ENCODE measurements around the gene SLC35B2.
"Not testable (repeated sequence)": the region's sequence is repeated elsewhere in the genome, so short reads cannot be mapped to it uniquely, and the experiment has no call there.

Gene SLC35B2

GRCh38 chr6:44233567-44234100, 23.7 kb downstream of the SLC35B2 start:
- DNase-seq, result no peak

DNA sequence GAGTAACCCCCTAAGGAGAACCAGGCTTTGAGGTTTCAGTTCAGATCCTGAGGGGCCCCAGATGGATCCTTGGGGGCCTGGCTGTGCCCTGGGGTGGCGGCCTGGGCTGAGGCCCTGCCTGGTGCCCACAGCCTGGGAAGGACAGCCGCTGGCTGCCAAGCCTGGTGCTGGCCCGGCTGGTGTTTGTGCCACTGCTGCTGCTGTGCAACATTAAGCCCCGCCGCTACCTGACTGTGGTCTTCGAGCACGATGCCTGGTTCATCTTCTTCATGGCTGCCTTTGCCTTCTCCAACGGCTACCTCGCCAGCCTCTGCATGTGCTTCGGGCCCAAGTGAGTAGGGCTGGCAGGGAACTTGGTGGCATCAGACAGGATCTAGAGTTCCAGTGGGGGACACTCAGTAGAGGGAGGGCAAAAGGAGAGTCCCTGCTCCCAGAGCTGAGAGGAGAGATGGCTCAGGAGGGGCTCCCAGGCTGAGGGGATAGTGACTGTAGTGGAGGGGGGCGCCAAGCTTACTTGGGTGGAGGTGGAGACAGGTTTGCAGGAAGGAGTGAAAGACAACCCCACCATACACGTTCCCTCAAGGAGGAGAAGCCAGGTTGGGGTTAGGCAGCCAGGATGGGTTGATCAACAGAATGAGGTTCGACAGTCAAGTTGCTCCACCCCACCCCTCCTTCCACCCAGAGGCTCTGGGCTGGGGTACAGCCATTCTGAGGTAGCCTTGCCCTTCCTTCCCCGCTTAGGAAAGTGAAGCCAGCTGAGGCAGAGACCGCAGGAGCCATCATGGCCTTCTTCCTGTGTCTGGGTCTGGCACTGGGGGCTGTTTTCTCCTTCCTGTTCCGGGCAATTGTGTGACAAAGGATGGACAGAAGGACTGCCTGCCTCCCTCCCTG, 24.4 kb downstream of the SLC35B2 start:
- no peak for DNase-seq

- not testable (repeated sequence) for DNase-seq
Observed at GRCh38 chr6:44231426-44231825, 25.9 kb downstream of the SLC35B2 start.

DNA sequence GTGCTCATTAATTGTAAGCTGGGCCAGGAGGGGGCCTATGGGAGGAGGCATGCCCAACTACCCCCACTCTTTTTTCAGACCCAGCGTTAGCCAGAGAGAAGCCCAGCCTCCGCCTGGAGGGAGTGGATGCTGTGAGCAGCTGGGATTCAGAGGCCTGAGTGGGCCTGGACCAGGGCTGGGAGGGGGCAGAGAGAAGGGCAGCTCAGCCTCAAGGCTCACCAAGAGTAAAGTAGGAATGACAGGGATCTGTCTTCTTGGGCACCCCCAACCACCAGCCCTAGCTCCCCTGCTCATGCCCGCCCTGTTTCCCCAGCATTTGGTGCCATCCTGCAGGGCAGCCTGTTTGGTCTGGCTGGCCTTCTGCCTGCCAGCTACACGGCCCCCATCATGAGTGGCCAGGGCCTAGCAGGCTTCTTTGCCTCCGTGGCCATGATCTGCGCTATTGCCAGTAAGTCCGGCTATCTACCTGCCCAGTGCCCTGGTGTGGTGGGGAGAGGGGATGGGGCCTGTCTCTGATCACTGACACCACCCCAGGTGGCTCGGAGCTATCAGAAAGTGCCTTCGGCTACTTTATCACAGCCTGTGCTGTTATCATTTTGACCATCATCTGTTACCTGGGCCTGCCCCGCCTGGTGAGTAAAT, 27.2 kb downstream of the SLC35B2 start:
- no peak for DNase-seq

- no peak for DNase-seq
Observed at GRCh38 chr6:44229376-44230033, 27.8 kb downstream of the SLC35B2 start.

DNA sequence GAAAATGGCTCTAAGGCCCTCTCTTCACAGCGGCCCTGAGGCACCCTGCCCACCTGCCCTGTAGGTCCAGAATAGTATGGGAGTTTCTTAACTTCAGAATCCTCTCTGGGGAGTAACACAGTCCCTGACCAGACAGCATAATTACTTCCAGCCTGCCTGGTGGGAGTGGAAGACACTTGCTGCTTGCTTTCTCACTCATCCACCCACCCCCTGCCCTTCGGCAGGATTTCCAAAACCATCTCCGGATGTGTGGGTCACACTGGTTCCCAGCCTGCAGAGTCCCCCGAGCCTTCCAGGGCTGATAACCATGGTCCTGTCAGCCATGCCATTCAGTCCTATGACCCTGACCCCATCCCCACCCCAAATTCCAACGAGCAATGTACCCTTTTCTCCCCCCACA, 28.5 kb downstream of the SLC35B2 start:
- no peak for DNase-seq

- DNase-seq, result no peak
Observed at GRCh38 chr6:44228433-44228832, 28.9 kb downstream of the SLC35B2 start.

GRCh38 chr6:44228031-44228430, 29.3 kb downstream of the SLC35B2 start:
- no peak for DNase-seq

GRCh38 chr6:44227148-44227793, 30.1 kb downstream of the SLC35B2 start:
- no peak for DNase-seq

DNA sequence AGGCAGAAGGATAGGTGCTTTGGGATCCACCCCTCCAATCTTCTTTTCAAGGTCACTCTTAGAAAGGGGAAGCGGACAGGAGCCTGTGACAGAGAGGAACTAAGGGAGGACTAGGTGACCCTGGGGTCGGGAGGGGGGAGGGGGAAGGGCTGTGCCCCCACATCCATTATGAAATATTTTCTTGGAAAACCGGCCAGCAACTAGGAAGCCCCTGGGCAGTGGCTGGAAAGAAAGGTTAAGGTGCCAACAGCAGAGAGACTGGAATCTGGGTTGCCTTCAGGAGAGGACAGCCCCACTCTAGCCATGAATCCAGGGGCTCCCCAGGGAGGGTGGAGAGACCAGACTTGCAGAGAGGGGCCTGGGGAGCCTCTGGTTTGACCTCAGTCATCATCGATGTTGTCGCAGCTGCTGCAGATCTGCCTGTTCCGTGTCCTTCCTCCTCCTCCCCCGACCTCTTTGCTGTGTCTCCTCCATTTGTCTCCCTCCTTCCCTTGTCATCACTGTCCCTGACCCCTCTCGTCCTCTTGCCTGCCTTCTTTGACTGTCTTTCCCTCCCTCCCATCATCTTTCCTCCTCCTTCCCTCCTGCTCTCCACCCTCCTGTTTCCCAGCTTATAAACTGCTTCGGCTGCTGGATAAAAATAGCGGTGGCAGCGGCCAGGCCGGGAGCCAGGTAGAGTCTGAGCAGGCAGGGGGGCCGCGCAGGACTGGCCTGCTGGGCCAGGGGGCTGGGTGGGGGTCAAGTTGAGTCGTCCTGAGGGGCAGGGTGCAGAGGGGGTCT, 30.8 kb downstream of the SLC35B2 start:
- DNase-seq, result no peak

DNA sequence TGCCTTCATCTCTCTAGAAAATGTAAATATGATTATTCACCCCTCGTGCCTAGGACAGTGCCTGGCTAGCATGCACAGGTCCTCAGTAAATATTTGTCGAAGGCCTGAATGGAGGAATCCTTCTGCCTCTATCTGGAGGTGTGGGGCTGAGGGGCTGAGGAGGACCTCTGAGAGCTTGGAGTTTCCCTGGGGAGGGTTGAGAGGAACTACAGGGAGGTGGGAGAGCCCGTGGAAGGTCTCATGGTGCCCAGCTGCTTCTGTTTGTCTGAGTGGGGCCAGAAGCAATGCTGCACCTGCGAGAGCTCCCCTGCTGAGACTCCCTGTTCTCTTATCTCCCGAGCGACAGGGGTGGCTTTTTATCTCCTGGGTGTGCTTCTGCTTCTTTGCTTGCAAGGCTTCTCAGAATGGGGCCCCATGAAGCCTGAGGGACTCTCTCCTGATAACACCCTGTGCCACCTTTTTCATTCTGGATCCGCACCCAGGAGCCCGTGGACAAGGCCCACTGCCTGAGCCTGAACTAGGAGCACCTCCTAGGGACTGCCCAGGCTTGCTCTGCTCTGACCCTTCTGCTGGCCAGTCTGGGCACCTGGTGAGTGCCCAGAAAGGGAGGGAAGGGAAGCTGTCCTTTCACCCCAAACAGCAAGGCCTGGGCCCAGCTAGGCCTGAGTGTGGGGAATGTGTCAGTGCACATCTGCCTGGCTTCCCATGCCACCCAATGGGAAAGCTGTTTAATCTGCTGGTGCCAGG, 31.6 kb downstream of the SLC35B2 start:
- DNase-seq, result peak in 2 of 3 experiments; percentile 12 to 30

- DNase-seq, result no peak
Observed at GRCh38 chr6:44224965-44225305, 32.4 kb downstream of the SLC35B2 start.

DNA sequence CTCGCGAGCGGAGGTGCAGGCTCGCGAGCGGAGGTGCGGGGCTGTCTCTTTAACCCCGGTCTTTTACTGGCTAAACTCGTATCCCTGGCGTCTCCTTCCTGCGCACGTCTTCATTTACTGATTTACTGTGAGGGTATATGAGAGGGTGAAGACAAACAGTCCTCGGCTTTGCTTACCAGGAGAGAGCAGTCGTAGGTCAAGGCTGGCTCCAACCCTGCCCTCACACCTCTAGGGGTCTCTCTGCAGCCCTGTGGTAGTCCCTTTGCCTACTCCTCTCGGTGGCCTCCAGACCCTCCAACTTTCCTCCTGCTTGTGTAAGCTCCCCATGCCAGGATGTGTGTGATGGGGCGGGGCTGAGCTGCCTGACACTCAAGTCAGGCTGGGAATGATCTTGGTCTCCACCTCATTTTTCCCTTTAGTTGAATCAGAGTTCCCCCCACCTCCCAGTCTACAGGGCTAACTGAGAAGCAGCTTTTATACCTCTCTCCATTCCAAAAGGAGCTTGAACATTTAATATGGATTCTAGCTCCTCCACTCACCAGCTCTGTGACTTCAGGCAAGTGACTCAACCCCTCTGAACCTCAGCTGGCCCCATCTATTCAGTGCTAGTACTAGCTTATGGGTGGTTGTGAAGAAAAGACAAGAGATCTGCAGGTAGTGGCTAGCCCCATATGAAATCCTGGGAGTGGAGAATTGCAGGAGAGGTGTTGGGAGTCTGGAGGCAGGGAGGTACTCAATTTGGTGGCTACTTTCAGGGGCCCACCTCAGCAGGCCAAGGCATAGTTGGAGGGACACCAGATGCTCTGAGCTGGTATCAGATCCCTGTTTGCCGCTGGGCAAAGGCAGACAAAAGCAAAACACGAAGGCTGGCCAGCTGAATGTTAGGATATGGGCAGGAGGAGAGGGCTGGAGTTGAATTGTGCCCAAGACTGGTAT, 33.0 kb downstream of the SLC35B2 start:
- DNase-seq, result peak in 2 of 3 experiments; percentile 10 to 73

- peak; percentile 67 to 82 (median 70) for DNase-seq
Observed at GRCh38 chr6:44223319-44224028, 33.9 kb downstream of the SLC35B2 start, which contains the start of gene SLC29A1. SLC29A1 (plus strand) TSS chr6:44223595; CDS start chr6:44227314, 3,719 bp downstream.

DNA sequence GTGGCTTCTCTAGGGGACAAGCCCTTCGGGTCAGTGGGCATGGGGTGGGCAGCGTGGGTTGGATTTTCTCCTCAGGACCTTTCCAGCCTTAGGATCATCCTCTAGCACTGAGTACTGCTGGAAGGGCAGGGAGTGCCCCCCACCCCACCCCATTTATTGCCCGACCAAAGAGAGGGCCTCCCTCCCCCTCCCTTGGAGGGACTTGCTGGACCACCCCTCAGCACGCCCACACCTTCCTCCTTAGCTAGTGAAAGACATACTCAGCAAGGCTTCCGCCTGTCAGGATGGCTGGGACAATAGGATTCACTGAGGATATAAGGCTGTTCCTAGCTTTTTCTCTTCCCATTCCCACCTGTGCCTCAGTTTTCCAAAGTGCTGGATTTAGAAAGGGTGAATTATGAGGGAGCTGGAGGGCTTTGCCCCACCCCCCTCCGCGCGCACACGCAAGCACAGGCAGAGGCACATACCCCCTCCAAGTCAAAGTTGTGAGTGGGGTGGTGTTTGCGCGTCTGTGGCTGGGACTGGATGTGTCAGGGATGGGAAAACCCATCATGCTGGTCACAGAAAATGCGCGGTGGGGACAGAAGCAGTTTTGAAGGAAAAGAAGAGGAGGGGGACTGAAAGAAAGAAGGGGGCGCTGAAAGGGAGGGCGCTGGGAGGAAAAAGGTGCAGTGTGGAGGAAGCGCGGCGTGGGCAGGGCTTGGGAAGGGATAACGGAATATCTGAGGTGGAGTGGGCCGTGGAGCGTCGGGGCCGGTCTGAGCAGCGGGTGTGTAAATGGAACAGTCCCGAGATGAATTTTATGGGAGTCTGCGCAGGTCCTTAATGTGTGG, 34.6 kb downstream of the SLC35B2 start:
- peak in 1 of 3 experiments; percentile 61 for DNase-seq

- no peak for DNase-seq
Observed at GRCh38 chr6:44221961-44222335, 35.4 kb downstream of the SLC35B2 start.

- peak in 1 of 3 experiments; percentile 35 for DNase-seq
Observed at GRCh38 chr6:44221291-44221960, 35.9 kb downstream of the SLC35B2 start.

DNA sequence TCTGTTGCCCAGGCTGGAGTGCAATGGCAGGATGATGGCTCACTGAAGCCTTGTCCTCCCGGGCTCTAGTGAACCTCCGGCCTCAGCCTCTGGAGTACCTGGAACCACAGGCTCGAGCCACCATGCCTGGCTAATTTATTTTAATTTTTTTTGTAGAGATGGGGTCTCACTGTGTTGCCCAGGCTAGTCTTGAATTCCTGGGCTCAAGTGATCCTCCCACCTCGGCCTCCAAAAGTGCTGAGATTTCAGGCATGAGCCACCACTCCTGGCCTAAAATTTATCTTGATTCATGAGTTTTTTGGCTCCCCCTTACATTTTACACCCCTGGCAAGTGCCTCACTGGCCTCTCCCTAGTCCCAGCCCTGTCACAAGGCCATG, 36.4 kb downstream of the SLC35B2 start:
- no peak for DNase-seq
